Fibroblast of the conjunctiva (primary cell): ENCODE data around the gene APLP1.
"Not testable (repeated sequence)": the region's sequence is repeated elsewhere in the genome, so short reads cannot be mapped to it uniquely, and the experiment has no call there.

ENCODE experiments used
- DNase-seq: peaks from one replicate; pipeline ENCODE4 v3.0.0-alpha.2; 2010; ENCODE audit warnings: low read depth

Gene APLP1

DNA sequence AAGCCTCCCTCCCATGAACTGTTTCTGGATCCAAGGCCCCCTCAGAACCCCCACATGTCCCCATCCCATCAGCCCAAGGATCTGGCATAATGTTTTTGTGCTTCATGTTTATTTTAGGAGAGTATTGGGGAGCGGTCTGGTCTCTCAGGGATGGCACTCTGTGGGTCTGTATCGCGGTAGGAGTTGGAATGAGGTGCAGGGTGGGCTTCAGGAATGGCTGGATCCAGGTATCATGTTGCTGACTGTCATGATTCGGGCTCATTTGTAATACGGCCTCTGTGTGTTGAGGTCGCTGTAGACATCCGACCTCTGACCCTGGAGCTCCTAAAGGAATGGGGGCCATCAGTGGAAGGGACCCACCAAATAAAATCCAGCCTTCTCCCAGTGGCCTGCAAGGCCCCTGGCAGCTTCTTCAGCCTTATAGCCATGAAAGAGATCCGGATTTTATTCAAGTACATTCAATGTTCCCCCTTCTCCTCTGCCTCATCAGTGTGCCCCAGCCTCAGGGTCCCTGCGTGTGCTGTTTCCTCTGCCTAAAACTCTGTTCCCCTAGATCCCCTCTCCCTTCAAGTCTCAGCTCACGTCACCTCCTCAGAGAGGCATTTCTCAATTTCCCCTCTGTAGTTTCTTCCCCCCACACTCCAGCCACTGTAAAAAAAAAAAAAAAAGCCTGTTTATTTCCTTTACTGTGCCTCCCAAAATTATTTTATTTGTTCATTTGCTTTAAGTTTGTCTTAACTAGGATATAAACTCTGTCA is 36.1 kb downstream of the APLP1 start:
- DNase-seq: no peak

- DNase-seq: no peak
Measured at GRCh38 chr19:35905178-35905727, 36.9 kb downstream of the APLP1 start.

DNA sequence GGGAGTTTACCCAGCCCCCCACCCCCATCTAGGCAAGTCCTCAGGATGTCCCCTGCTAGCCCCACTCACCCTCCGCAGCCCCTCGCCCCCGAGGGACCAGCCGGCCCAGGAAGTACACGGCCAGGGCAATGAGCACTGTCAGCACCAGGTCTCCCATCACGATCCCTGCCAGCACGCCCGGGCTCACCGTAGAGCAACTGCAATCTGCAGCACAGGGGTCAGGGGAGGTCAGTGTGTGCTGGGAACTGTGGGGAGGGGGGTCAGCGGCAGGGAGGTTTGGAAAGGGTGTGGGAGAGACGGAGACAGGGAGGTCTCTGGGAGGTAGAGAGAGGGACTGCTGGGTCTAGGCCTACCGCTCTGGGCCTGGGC is 39.0 kb downstream of the APLP1 start:
- DNase-seq: no peak

GRCh38 chr19:35908010-35908441 is 39.7 kb downstream of the APLP1 start, which contains the start of gene TYROBP:
TYROBP (minus strand) TSS chr19:35908295; CDS start chr19:35908228, 67 bp downstream.
- DNase-seq: no peak

GRCh38 chr19:35908973-35909683 is 40.8 kb downstream of the APLP1 start:
- no peak for DNase-seq

DNA sequence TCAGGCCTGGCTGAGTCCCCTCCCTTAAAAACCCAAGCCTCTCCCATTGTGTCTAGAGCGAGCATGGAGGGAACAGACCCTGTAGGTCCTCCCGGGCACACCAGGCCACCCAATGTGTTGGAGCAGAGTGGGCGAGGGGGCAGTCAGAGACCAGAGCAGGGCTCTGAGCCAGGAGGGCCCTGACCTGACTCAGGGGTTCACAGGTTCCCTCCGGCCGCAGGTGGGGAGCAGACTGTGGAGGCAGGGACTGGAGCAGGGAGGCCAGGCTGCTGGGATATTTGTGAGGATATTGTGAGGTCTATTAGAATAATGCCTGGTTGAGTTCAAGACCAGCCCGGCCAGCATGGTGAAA is 41.3 kb downstream of the APLP1 start:
- no peak for DNase-seq

DNA sequence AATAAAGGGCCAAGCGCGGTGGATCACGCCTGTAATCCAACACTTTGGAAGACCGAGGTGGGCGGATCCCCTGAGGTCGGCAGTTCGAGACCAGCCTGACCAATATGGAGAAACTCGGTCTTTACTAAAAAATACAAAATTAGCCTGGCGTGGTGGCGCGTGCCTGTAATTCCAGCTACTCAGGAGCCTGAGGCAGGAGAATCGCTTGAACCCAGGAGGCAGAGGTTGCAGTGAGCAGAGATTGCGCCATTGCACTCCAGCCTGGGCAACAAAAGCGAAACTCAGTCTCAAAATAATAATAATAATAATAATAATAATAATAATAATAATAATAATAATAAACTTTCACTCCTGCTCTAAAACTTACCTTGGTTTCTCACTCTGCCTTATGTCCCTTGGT is 42.0 kb downstream of the APLP1 start:
- not testable (repeated sequence) for DNase-seq

GRCh38 chr19:35911173-35911572 is 42.8 kb downstream of the APLP1 start:
- no peak for DNase-seq

- DNase-seq: no peak
Measured at GRCh38 chr19:35911790-35912189, 43.4 kb downstream of the APLP1 start.

DNA sequence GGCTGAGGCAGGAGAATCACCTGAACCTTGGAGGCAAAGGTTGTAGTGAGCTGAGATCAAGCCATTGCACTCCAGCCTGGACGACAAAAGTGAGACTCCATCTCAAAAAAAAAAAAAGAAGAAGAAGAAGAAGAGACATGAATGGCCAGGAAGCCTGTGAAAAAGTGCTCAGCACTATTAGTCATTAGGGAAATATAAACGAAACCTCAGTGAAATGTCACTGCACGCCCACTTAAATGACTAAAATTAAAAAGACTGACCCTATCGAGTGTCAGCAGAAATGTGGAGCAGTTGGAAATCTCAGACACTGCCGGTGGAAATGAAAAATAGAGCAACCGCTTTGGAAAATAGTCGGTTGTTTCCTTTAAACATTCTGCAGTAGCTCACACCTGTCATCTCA is 45.2 kb downstream of the APLP1 start:
- no peak for DNase-seq

GRCh38 chr19:35915443-35915842 is 47.1 kb downstream of the APLP1 start:
- DNase-seq: no peak

- no peak for DNase-seq
Measured at GRCh38 chr19:35919306-35919705, 50.9 kb downstream of the APLP1 start.

- DNase-seq: no peak
Measured at GRCh38 chr19:35921012-35921411, 52.6 kb downstream of the APLP1 start.

GRCh38 chr19:35925501-35925900 is 57.1 kb downstream of the APLP1 start:
- DNase-seq: no peak

DNA sequence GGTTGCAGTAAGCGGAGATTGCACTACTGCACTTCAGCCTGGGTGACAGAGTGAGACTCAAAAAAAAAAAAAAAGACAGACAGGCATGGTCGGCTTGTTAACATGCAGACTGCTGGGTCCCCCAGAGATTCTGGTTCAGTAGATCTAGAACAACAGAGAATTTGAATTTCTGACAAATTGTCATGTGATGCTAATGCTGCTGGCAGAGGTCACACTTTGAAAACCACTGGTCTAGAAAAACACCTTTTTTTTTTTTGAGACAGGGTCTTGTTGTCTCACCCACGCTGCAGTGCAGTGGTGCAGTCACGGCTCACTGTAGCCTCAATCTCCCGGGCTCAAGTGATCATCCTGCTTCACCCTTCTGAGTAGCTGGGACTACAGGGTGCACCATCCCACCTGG is 60.1 kb downstream of the APLP1 start:
- no peak for DNase-seq
